ENCODE results near the gene CDA.

- TF ChIP-seq CTCF (IDR thresholded peaks at IDR 0.05) (no peak), POLR2A (IDR thresholded peaks at IDR 0.05) (no peak)
These were observed 14.9 kb upstream of the CDA start for GRCh38 chr1:20573987-20574386.

All from thyroid gland (tissue), 4 donors.